Epithelial cell of umbilical artery (primary cell): Measurements from ENCODE around the gene PCDH7. TPM values are rescaled to one million over a fixed set of nuclear protein-coding genes. Genes with fewer than 3 reads are reported as not detected.

Experiments
- total RNA-seq: library from RNA; depleted of rRNA; stranded (reverse); fragments of >200 nt; gene quantifications from 2 replicates; pipeline ENCODE4 v1.2.3, GENCODE V29; 2014

PCDH7 gene
- 9.7 and 15.7 TPM in 2 replicates for total RNA-seq

GRCh38 chr4:30720021-30720660 is at the start of gene PCDH7:
PCDH7 (plus strand) TSS chr4:30720369; CDS start chr4:30721423, 1,054 bp downstream.

